ENCODE measurements around the gene CCDC85A.

DNA sequence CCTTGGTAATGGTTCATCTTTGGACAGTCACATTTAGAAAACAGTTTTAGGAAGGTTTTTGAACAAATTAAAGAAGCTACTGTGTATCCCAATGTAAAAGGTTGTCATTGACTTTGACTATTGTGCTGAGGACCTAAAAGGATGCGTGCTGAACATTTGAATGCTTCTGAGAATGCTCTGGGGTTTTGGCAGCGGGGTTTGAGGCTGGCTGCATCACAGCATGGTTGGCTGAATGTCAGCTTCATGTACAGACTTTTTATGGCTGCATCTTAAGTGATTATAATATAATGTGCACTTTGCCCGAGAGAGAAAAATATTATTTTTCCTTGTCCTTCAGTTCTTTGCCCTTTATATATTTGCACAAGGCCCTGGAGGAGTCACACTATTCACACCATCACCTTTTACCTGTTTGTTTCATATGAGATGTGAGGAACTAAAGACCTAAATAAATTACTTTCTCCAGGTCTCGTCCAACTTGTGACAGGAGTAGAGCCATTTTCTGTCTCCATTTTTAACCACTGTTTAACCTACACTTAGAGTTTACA lies 125.9 kb downstream of the CCDC85A start:
- TF ChIP-seq, protein P1, sequence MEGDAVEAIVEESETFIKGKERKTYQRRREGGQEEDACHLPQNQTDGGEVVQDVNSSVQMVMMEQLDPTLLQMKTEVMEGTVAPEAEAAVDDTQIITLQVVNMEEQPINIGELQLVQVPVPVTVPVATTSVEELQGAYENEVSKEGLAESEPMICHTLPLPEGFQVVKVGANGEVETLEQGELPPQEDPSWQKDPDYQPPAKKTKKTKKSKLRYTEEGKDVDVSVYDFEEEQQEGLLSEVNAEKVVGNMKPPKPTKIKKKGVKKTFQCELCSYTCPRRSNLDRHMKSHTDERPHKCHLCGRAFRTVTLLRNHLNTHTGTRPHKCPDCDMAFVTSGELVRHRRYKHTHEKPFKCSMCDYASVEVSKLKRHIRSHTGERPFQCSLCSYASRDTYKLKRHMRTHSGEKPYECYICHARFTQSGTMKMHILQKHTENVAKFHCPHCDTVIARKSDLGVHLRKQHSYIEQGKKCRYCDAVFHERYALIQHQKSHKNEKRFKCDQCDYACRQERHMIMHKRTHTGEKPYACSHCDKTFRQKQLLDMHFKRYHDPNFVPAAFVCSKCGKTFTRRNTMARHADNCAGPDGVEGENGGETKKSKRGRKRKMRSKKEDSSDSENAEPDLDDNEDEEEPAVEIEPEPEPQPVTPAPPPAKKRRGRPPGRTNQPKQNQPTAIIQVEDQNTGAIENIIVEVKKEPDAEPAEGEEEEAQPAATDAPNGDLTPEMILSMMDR (IDR thresholded peaks at IDR 0.05) = no peak
- TF ChIP-seq POLR2A (IDR thresholded peaks at IDR 0.05) = no peak

All from tibial nerve (tissue), 3 donors.